IPS-18c (cell line): ENCODE results near the gene KLHDC9.
A peak's percentile ranks its signal among the peaks of the same experiment; 100 is the strongest.

Source experiments
- H3K4me3 ChIP-seq: 2 replicates; pipeline ENCODE4 v1.7.0; 2013; ENCODE audit warnings: low read depth, mild to moderate bottlenecking, low read length, moderate library complexity; ENCODE audit not compliant: insufficient read depth
- H3K9me3 ChIP-seq: one replicate; pipeline ENCODE4 v1.6.1; 2013; ENCODE audit warnings: mild to moderate bottlenecking, low read length, moderate library complexity; ENCODE audit not compliant: control insufficient read depth, insufficient read depth

Gene KLHDC9

DNA sequence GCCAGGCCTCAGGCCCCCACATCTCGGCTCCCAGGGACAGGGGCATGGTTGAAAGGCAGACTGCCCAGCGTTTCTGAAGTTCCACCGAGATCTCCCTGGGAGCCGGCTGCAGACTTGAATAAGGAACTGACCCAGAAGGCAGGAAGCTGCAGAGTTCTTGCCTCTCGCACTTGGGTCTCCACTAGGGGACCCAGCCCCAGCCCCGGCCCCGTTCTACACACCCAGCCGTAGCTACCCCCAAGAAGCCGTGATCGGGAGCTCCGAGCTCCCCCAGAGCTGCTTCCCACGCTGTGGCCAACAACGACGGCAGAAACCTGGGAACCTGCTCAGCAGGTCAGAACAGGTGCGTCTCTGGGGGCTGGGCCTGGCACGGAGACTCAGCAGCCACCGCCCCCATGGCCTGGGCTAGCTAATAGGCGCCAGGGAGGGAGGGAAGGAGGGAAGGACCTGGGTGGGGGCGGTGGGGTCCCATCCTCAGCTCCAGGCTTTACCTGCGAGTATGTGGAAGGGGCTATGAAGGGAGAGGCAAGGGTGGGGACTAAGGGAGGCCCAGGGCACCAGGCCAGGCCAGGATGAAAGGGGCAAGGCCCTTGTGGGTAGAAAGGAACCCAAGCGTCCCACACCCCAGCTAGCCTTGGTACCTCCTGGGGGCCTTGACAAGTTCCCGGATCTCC lies 8.8 kb upstream of the KLHDC9 start, which contains the start of gene NECTIN4:
TSS of gene NECTIN4 (minus strand) at position 308 of the 674 bp plus-strand sequence. CDS start at position 46, 262 bp downstream.
- Histone ChIP-seq H3K4me3 (no peak within 1 kb of the TSS), H3K9me3 (no peaks in the 10 kb centered on the region)

DNA sequence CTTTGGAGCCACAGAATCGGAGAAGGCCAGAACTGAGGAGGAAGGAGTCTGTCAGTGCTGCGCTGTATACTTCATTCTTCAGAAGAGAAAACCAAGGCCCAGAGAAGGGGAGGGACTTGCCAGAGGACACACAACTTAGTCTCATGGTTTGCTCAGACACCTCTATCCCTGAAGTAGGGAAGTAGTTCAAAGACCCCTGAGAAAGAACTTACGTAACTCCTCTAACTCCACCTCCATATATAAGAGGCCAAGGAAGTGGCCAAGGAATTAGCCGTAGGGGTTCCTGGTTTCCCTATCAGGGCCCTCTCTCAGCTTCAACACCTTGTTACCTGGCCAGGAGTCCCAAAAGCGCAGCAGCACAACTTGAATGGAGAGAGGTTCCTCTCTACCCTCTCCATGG lies 8.2 kb upstream of the KLHDC9 start:
- Histone ChIP-seq H3K4me3 (no peak overlapping the region), H3K9me3 (no peaks in the 10 kb centered on the region)

DNA sequence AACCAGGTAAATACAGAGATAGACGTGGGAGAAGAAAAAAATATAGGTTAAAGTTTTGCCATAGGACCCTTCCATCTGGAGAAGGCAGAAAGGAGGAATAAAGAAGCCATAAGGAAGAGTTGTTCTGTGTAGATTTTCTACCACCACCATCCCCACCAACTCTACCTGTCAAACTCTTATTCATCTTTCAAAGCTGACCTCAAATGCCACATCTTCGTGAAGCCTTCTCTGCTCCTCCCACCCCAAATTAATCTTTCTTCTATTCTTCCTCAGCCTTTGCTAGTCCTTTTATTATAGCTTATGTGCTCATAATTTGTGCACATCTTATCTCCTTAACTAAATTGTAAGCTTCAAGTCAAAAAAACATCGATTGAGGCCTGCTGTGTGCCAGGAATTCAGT lies 7.5 kb upstream of the KLHDC9 start:
- no peaks in the 10 kb centered on the region for H3K9me3 ChIP-seq
- no peak overlapping the region for H3K4me3 ChIP-seq

DNA sequence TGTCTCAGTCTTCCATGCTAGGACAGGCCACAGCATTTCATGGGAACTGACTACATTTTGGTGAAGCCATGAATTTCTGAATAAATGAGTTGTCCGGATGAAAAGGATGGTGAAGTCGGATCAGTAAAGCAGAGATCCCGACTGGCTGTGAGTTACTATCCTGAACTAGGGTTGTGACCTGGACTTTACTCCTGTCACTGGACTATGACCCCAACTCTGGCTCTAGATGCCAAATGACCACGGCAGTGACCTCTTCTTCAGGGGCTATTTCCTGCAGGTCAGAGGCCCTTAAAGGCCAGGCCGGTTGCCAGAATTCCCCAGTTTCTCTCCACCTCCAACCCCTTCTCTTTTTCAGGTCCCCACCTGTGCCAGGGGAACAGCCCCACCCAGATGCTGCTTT lies 7.1 kb upstream of the KLHDC9 start:
- Histone ChIP-seq H3K4me3 (no peak overlapping the region), H3K9me3 (no peaks in the 10 kb centered on the region)

DNA sequence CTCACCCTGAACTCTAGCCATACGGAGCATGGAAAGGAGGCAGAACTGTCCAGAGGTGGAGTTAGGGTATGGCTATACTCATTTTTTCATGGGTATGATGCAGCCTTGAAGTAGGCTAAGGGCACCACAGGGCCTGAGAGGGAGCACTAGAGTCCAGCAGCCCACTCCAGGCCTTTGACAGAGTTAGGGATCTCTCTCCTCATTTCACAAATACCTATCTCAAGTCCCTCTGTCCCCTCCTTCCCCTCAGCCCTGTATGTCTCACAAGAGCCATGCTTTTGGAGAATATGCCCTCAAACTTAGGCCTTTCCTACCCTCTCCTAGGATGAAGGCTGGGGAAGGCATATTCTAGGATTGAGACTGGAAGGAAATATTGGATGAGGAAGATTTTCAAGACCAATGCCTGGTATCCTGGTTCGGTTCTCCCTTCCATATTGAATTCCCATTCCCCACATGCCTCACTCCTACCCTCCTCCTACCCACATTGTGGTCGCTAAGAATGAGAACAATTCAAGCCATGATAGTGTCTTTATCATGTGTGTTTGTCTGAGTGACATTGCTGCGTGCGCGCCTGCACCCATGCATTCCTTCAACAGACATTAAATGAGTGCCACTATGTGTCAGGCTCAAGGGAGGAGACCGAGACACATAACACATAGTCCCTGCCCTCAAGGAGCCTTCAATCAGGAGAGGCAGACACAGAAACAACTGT lies 6.2 kb upstream of the KLHDC9 start:
- no peak overlapping the region for H3K4me3 ChIP-seq
- H3K9me3 ChIP-seq = no peaks in the 10 kb centered on the region

DNA sequence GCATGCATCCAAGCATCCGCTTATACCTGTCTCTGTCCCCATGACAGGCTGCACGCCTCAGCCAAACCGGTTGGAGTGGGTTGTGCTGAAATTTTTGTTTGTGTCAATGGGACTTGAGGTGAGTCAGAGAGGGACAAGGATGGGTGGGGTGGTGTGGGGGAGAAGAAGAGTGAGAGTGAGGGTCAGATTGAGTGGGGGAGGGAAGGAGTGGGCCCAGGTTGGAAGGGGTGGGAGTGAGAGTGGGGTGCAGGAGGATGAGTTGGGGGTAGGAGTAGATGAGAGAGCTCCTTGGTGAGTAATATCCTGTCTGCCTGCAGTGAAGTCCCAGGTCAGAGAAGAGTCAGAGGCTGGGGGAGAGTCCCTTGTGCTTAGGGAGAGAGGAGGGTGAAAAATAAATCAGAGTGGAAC lies 5.5 kb upstream of the KLHDC9 start:
- Histone ChIP-seq H3K9me3 (no peaks in the 10 kb centered on the region), H3K4me3 (no peak overlapping the region)

DNA sequence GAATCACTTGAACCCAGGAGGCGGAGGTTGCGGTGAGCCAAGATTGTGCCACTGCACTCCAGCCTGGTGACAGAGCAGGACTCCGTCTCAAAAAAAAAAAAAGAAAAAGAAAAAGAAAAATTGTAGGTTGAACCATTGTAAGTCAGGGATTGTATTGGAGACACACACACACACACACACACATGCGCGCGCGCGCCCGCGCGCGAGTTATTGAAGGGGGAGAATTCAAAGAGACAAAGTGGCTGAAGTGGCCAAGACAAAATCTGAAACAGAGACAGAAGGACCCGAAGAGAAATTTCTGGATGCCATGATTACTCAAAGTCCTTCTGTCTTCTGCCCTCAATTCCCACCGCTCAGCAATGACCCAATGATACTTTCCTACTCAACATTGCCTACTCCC lies 3.7 kb upstream of the KLHDC9 start:
- Histone ChIP-seq H3K4me3 (no peak overlapping the region), H3K9me3 (no peaks in the 10 kb centered on the region)

DNA sequence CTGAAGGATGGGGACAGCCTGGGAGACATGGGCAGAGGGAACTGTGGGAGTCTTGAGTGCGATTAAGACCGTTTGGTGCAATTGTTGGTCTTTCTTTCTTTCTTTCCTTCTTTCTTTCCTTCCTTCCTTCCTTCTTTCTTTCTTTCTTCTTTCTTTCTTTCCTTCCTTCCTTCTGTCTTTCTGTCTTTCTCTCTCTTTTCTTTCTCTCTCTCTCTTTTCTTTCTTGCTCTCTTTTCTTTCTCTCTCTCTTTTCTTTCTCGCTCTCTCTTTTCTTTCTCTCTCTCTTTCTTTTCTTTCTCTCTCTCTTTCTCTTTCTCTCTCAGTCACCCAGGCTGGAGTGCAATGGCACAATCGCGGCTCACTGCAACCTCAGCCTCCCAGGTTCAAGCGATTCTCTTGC lies 2.9 kb upstream of the KLHDC9 start:
- Histone ChIP-seq H3K4me3 (no peak overlapping the region), H3K9me3 (no peaks in the 10 kb centered on the region)

DNA sequence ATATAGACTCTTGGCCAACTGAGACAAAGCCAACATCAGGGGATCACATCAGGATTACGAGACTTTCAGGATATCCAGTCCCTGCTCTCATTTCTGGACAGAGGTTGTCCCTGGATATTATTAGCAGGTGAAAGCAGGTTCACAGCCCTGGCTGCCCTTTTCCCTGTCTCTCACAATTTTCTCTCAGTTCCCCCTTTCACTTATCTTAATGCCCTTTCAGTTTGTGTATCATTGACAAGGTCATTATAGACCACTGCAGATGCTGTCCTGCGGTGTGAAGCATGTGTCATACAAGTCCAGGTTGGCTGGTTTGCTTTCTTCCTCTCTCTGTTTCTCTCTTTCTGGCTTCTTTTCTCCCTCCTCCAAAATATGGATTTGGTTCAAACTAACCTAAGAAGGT lies 2.1 kb upstream of the KLHDC9 start:
- Histone ChIP-seq H3K4me3 (no peak overlapping the region), H3K9me3 (no peaks in the 10 kb centered on the region)

DNA sequence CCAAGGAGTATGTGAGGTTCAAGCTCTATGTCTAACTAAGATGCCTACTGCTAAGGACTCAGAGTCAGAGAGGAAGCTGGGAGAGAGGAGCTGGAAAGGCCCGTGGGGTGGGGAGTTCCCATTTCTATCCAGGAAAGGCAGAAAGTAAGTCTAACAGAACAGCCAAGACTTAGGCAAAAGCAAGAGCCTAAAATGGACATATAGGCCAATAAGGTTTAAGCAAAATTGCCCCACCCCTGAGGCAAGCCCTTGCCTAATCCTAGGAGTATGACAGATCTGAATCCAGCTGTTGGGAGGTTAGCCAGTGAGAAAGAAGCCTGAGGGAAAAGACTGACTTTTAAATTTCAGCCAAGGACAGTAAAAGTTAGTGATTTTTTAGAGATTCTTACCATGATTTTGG lies 1.6 kb upstream of the KLHDC9 start:
- Histone ChIP-seq H3K9me3 (no peaks in the 10 kb centered on the region), H3K4me3 (no peak overlapping the region)

DNA sequence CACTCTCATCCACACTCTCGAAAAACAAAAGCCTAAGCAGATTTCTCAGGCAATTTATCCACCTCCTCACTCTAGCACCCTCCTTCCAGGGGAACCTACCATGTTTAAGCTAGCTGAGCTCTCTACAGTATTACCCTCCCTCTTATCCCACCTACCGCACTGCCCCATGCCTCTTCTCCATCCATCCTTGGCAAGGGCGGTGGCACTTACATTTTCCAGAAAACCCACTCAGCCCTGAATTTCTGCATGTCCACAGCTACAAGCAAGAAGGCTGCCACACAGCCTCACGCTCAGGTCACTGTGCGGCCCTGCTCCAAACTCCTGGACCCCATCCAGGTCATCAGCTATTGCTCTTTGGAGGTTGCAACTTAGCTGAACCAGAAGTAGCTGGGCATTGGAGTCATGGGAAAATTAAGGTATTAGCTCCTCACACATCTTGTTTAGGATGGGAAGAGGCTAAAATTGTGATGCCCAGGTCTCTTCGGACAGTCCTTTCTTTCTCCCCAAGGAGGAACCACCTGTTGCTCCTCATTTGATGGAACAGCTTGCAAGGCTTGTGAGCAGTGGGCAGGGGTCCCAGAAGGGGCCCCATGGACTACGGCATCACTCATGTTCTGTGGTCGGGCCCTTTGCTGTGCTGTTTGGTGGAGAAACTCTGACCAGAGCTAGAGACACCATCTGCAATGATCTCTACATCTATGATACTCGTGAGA lies 1.1 kb downstream of the KLHDC9 start:
- Histone ChIP-seq H3K9me3 (no peaks in the 10 kb centered on the region), H3K4me3 (peak overlapping the region; percentile 91; the same call in 1 of the 2 replicates)

DNA sequence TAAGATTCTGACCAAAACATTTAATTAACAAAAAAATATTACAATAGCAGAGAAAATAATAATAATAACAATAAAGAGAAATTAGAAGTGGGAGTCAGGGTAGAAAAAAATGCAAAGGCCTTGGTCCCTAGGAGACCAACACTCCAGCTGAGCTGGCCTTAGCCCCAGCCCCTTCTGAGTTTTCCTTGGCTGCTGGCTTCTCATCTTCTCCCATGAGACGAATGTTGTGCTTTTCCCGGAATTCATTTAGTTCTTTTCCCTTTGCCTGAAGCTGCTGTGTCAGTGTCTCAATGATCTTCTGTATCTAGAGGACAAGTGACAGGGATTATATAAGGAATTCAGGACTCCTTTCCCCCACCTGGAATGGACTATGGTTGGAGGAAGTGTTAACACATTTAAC lies 2.4 kb downstream of the KLHDC9 start:
- Histone ChIP-seq H3K9me3 (no peaks in the 10 kb centered on the region), H3K4me3 (no peak overlapping the region)

DNA sequence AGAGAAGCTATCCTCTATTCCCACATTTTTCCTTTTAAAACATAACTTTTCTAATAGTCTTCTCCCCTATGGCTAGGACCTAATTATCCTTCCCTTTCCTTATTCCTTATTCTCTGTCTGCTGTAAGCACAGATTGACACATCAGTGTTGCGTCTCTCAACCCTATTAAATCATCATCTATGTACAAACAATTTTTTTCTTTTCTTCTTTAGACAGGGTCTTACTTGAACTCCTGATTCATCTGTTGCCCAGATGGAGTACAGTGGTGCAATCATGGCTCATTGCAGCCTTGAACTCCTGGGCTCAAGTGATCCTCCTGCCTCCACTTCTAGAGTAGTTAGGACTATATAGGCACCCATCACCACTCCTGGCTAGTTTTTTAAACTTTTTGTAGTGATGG lies 8.3 kb downstream of the KLHDC9 start:
- H3K9me3 ChIP-seq = no peaks in the 10 kb centered on the region
- H3K4me3 ChIP-seq = no peak overlapping the region

DNA sequence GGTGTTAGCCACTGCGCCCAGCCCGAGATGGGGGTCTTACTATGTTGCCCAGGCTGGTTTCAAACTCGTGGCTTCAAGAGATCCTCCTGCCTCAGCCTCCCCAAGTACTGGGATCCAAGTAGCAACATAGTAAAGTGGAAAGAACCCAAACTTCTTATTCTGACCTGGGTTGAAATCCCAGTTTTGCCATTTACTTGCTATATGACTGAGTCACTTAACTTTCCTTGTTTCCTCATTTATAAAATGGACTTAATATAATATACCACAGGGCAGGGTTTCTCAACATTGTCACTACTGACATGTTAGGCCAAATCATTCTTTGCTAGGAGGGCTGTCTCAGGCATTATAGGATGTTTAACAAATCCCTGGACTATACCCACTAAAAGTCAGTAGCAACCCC lies 13.0 kb downstream of the KLHDC9 start:
- Histone ChIP-seq H3K4me3 (no peak overlapping the region), H3K9me3 (no peaks in the 10 kb centered on the region)

DNA sequence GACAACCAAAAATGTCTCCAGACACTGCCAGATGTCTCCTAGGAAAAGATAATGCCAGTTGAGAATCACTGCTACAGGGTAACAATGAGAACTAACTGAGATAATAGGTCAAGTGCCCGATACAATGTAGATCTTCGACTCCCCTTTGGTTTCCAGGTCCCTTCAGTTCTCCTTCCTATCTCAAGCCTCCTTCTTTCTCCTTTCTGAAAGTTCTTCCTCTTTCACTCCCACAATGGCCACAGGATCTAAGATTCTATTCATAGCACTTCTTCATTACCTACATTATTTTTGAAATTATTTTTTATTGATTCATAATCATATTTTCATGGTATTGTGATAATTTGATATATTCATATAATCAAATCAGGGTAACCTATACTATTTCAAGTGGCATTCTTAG lies 13.4 kb downstream of the KLHDC9 start:
- H3K9me3 ChIP-seq = no peaks in the 10 kb centered on the region
- H3K4me3 ChIP-seq = no peak overlapping the region

DNA sequence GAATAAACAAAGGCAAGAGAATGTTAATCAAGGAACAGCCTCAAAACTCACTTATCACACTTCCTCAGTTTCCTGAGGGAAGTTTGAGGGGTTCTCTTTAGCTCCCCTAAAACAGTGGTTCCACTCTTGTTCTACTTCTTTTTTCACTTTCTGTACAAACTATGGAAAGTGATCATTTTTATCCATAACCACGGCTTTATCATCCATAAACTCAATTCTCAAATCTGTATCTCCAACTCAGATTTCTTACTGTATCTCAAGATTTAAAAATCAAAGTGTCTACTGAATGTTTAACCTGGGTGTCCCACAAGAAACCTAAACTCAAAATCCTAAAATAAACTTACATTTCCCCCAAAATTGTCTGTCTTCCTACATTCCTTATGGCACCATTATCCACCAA lies 15.8 kb downstream of the KLHDC9 start:
- Histone ChIP-seq H3K9me3 (no peaks in the 10 kb centered on the region), H3K4me3 (no peak overlapping the region)

DNA sequence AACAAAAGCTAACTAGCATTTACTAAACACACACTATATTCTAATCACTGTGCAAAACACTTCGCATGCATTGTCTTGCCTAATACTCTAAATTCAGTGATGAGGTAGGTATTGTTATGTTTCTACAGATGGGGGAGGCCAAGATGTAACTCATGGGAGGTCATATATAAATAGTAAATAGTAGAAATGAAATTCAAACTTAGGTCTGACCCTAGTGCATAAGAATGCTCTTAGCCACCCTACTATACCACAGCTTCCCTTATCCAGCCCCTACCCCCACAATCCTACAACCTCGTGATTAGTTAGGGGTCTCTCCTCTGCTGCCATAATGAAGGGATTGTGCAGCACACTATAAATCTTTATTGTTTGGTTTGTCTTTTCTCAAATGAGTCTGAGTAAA lies 16.4 kb downstream of the KLHDC9 start:
- H3K9me3 ChIP-seq = no peaks in the 10 kb centered on the region
- no peak overlapping the region for H3K4me3 ChIP-seq

DNA sequence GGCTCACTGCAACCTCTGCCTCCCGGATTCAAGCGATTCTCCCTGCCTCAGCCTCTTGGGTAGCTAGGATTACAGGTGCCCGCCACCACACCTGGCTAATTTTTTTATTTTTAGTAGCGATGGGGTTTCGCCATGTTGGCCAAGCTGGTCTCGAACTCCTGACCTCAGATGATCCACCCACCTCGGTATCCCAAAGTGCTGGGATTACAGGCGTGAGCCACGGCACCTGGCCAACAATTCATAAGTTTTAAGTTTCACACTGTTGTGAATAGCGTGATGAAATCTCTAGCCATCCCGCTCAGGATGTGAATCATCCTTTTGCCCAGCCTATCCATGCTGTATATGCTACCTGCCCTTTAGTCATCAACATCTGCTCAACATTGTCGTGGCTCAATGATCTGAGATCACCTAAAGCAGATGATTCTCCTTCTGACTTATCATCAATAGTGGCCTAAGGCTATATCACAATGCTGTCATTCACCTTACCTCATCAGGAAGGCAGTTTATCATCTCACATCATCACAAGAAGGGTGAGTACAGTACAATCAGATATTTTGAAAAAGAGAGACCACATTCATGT lies 17.1 kb downstream of the KLHDC9 start:
- Histone ChIP-seq H3K9me3 (no peaks in the 10 kb centered on the region), H3K4me3 (no peak overlapping the region)
